ENCODE measurements around the gene NSUN2. TPM values are rescaled to one million over a fixed set of nuclear protein-coding genes. Genes with fewer than 3 reads are reported as not detected.

NSUN2 gene
- 34.2 and 36.1 TPM in 2 replicates for polyA plus RNA-seq (2013)

GRCh38 chr5:6632888-6633468, at the start of gene NSUN2, which contains the start of gene SRD5A1:
NSUN2 (minus strand) TSS chr5:6633044; CDS start chr5:6632979, 65 bp downstream.
SRD5A1 (plus strand) TSS chr5:6633440; CDS start chr5:6633577, 137 bp downstream.
- Histone ChIP-seq H2BK12ac (ENCODE audit: low read length) (no peak within 1 kb of the TSS), H3K4me2 (ENCODE audit: low read length) (peak within 1 kb of the TSS; percentile 99), H4K8ac (ENCODE audit: low read depth, low read length) (peak within 1 kb of the TSS; percentile 99), H3K27me3 (ENCODE audit: insufficient read depth, low read length) (no peaks in the 10 kb centered on the region), H4K12ac (ENCODE audit: low read depth, low read length) (peak within 1 kb of the TSS; percentile 81), H4K91ac (ENCODE audit: low read depth, low read length) (peak within 1 kb of the TSS; percentile 91), H3K79me2 (ENCODE audit: control insufficient read depth, insufficient read depth, low read length, poor library complexity) (peaks cover 17% of the 10 kb centered on the region), H3K23ac (ENCODE audit: low read length) (peak within 1 kb of the TSS; percentile 33), H2BK120ac (ENCODE audit: insufficient read depth, low read length, poor library complexity) (peak within 1 kb of the TSS; percentile 95), H3K14ac (ENCODE audit: low read length) (peak within 1 kb of the TSS; percentile 91), H3K27ac (ENCODE audit: low read depth, low read length) (peak within 1 kb of the TSS; percentile 70), H3K9me3 (ENCODE audit: insufficient read depth, low read depth, low read length) (no peaks in the 10 kb centered on the region), H2AK5ac (ENCODE audit: low read length) (peak within 1 kb of the TSS; percentile 26), H3K4me3 (ENCODE audit: low read depth, low read length) (peak within 1 kb of the TSS; percentile 95), H2BK5ac (ENCODE audit: low read depth, low read length, poor library complexity) (peak within 1 kb of the TSS; percentile 94), H3K36me3 (ENCODE audit: control insufficient read depth in 1 of 2, insufficient read depth in 2 of 2, low read length in 2 of 2) (peaks cover 12 to 16% of the 10 kb centered on the region in 2 experiments), H3K9ac (ENCODE audit: low read length) (peak within 1 kb of the TSS; percentile 97), H3K4me1 (ENCODE audit: control insufficient read depth in 1 of 2, insufficient read depth in 2 of 2, low read length in 2 of 2) (peaks cover 0 to 6% of the 10 kb centered on the region in 2 experiments), H2AFZ (ENCODE audit: insufficient read depth, low read length, poor library complexity) (peak within 1 kb of the TSS; percentile 92), H3K4ac (ENCODE audit: low read depth, low read length) (peak within 1 kb of the TSS; percentile 81), H3K79me1 (ENCODE audit: low read length) (peaks cover 7% of the 10 kb centered on the region), H3K18ac (ENCODE audit: low read length) (peak within 1 kb of the TSS; percentile 96)
- no CpG with 5 or more reads among the region's 66 CpGs for WGBS (ENCODE audit: extremely low coverage, insufficient coverage, insufficient read length)
- peak; percentile 87 to 94 for DNase-seq

- Histone ChIP-seq H3K4ac (ENCODE audit: low read depth, low read length) (no peak overlapping the region), H2BK12ac (ENCODE audit: low read length) (no peak overlapping the region), H4K91ac (ENCODE audit: low read depth, low read length) (no peak overlapping the region), H3K36me3 (ENCODE audit: control insufficient read depth in 1 of 2, insufficient read depth in 2 of 2, low read length in 2 of 2) (no peaks in the 10 kb centered on the region), H3K79me1 (ENCODE audit: low read length) (no peaks in the 10 kb centered on the region), H3K4me3 (ENCODE audit: low read depth, low read length) (no peak overlapping the region), H2AFZ (ENCODE audit: insufficient read depth, low read length, poor library complexity) (no peak overlapping the region), H2AK5ac (ENCODE audit: low read length) (no peak overlapping the region), H2BK120ac (ENCODE audit: insufficient read depth, low read length, poor library complexity) (no peak overlapping the region), H3K4me1 (ENCODE audit: control insufficient read depth in 1 of 2, insufficient read depth in 2 of 2, low read length in 2 of 2) (peaks cover 0 to 2% of the 10 kb centered on the region in 2 experiments), H2BK5ac (ENCODE audit: low read depth, low read length, poor library complexity) (no peak overlapping the region), H3K18ac (ENCODE audit: low read length) (no peak overlapping the region), H3K4me2 (ENCODE audit: low read length) (no peak overlapping the region), H3K9ac (ENCODE audit: low read length) (no peak overlapping the region), H3K14ac (ENCODE audit: low read length) (no peak overlapping the region), H3K27me3 (ENCODE audit: insufficient read depth, low read length) (no peaks in the 10 kb centered on the region), H3K27ac (ENCODE audit: low read depth, low read length) (no peak overlapping the region), H3K23ac (ENCODE audit: low read length) (no peak overlapping the region), H3K9me3 (ENCODE audit: insufficient read depth, low read depth, low read length) (peaks cover 4% of the 10 kb centered on the region), H3K79me2 (ENCODE audit: control insufficient read depth, insufficient read depth, low read length, poor library complexity) (no peaks in the 10 kb centered on the region), H4K12ac (ENCODE audit: low read depth, low read length) (no peak overlapping the region), H4K8ac (ENCODE audit: low read depth, low read length) (no peak overlapping the region)
- no CpG with 5 or more reads among the region's 11 CpGs for WGBS (ENCODE audit: extremely low coverage, insufficient coverage, insufficient read length)
- no peak for DNase-seq
Measured at GRCh38 chr5:6682239-6682638, 49.4 kb upstream of the NSUN2 start.

- Histone ChIP-seq H3K9me3 (ENCODE audit: insufficient read depth, low read depth, low read length) (peaks cover 4% of the 10 kb centered on the region), H3K4me2 (ENCODE audit: low read length) (no peak overlapping the region)
- no CpG with 5 or more reads among the region's 2 CpGs for WGBS (ENCODE audit: extremely low coverage, insufficient coverage, insufficient read length)
Measured at GRCh38 chr5:6681682-6682081, 48.8 kb upstream of the NSUN2 start.

DNA sequence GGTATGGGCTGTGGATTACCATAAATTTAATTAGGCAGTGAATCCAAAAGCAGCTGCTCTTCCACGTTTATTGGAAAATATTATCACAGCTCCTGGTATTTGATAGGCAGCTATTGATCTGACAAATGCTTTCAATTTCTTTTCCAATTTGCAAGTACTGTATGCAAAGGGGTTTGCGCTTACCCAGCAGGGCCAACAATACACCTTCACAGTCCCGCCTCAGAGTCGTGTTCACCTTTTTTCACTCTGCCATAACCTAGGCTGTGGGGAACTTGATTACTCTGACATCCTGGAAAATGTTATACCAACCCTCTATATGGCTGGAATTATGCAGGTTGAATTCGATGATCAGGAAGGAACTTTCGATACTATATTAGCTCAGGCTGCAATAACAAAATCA, 48.1 kb upstream of the NSUN2 start:
- no CpG with 5 or more reads among the region's 6 CpGs for WGBS (ENCODE audit: extremely low coverage, insufficient coverage, insufficient read length)
- Histone ChIP-seq H3K9ac (ENCODE audit: low read length) (no peak overlapping the region), H2BK5ac (ENCODE audit: low read depth, low read length, poor library complexity) (no peak overlapping the region), H2BK12ac (ENCODE audit: low read length) (no peak overlapping the region), H3K79me2 (ENCODE audit: control insufficient read depth, insufficient read depth, low read length, poor library complexity) (no peaks in the 10 kb centered on the region), H2AFZ (ENCODE audit: insufficient read depth, low read length, poor library complexity) (no peak overlapping the region), H3K27ac (ENCODE audit: low read depth, low read length) (no peak overlapping the region), H3K14ac (ENCODE audit: low read length) (no peak overlapping the region), H3K4me1 (ENCODE audit: control insufficient read depth in 1 of 2, insufficient read depth in 2 of 2, low read length in 2 of 2) (no peaks in the 10 kb centered on the region), H3K27me3 (ENCODE audit: insufficient read depth, low read length) (no peaks in the 10 kb centered on the region), H3K18ac (ENCODE audit: low read length) (no peak overlapping the region), H3K9me3 (ENCODE audit: insufficient read depth, low read depth, low read length) (peaks cover 5% of the 10 kb centered on the region), H3K36me3 (ENCODE audit: control insufficient read depth in 1 of 2, insufficient read depth in 2 of 2, low read length in 2 of 2) (no peaks in the 10 kb centered on the region), H2BK120ac (ENCODE audit: insufficient read depth, low read length, poor library complexity) (no peak overlapping the region), H4K8ac (ENCODE audit: low read depth, low read length) (no peak overlapping the region), H3K4ac (ENCODE audit: low read depth, low read length) (no peak overlapping the region), H3K4me2 (ENCODE audit: low read length) (no peak overlapping the region), H3K79me1 (ENCODE audit: low read length) (no peaks in the 10 kb centered on the region), H4K12ac (ENCODE audit: low read depth, low read length) (no peak overlapping the region), H3K23ac (ENCODE audit: low read length) (no peak overlapping the region), H2AK5ac (ENCODE audit: low read length) (no peak overlapping the region), H4K91ac (ENCODE audit: low read depth, low read length) (no peak overlapping the region), H3K4me3 (ENCODE audit: low read depth, low read length) (no peak overlapping the region)
- no peak for DNase-seq

More at GRCh38 chr5:6681682-6682081, 48.8 kb upstream of the NSUN2 start:
- Histone ChIP-seq H2BK12ac (ENCODE audit: low read length) (no peak overlapping the region), H3K79me2 (ENCODE audit: control insufficient read depth, insufficient read depth, low read length, poor library complexity) (no peaks in the 10 kb centered on the region), H3K14ac (ENCODE audit: low read length) (no peak overlapping the region), H2BK120ac (ENCODE audit: insufficient read depth, low read length, poor library complexity) (no peak overlapping the region), H2BK5ac (ENCODE audit: low read depth, low read length, poor library complexity) (no peak overlapping the region), H2AFZ (ENCODE audit: insufficient read depth, low read length, poor library complexity) (no peak overlapping the region), H3K36me3 (ENCODE audit: control insufficient read depth in 1 of 2, insufficient read depth in 2 of 2, low read length in 2 of 2) (no peaks in the 10 kb centered on the region), H3K27ac (ENCODE audit: low read depth, low read length) (no peak overlapping the region), H3K79me1 (ENCODE audit: low read length) (no peaks in the 10 kb centered on the region), H3K4me3 (ENCODE audit: low read depth, low read length) (peak overlapping the region; percentile 37), H4K91ac (ENCODE audit: low read depth, low read length) (no peak overlapping the region), H4K12ac (ENCODE audit: low read depth, low read length) (no peak overlapping the region), H3K4me1 (ENCODE audit: control insufficient read depth in 1 of 2, insufficient read depth in 2 of 2, low read length in 2 of 2) (no peaks in the 10 kb centered on the region), H3K23ac (ENCODE audit: low read length) (peak overlapping the region; percentile 54), H3K9ac (ENCODE audit: low read length) (no peak overlapping the region), H4K8ac (ENCODE audit: low read depth, low read length) (no peak overlapping the region), H3K27me3 (ENCODE audit: insufficient read depth, low read length) (no peaks in the 10 kb centered on the region), H2AK5ac (ENCODE audit: low read length) (no peak overlapping the region), H3K18ac (ENCODE audit: low read length) (no peak overlapping the region), H3K4ac (ENCODE audit: low read depth, low read length) (no peak overlapping the region)
- DNase-seq: no peak

Measured in trophoblast cell (in vitro differentiated cells and primary cell).